Measurements from ENCODE around the gene SLC35B4.

The SLC35B4 gene

DNA sequence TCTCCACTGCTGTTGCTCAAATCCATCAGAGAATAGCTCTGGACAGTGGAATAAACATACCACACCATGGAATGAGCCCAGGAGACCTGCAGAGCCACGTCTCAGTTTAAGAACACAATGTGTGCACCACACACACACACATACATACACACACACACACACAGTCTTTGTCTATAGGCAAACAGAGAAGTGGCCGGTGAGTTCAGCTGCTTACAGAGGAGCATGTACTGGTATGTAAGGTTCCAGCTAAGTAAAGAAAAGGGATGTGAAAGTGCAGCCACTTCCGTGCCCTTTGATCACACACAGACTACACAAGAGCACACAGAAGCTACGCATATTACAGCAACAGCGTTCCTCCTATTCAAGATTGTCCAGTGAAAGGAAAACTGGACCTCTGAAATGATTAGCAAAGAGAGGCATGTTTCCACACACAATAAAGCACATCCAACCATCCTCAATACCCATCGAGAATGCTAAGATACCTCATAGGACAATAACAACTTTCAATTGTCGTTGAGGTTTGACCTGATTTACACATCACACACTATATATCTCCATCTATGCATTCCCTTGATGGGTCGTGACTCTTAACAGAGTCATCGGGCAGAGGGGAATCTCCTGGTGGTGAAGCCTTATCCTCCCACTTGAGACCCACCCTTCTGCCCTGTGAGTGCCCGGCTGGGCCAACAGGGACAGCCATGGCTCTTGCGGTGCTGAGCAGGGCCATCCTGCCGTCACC, 23.6 kb downstream of the SLC35B4 start:
- Histone ChIP-seq H3K27me3 (ENCODE audit: control insufficient read depth, insufficient read depth, low read length) (no peaks in the 10 kb centered on the region), H3K4me3 (ENCODE audit: low read depth, low read length) (no peak overlapping the region), H3K27ac (ENCODE audit: low read depth, low read length) (no peak overlapping the region), H3K9me3 (ENCODE audit: control insufficient read depth, insufficient read depth, low read depth, low read length) (no peaks in the 10 kb centered on the region), H3K36me3 (ENCODE audit: control insufficient read depth, insufficient read depth, low read length) (peaks cover 39% of the 10 kb centered on the region), H3K9ac (ENCODE audit: low read length) (no peak overlapping the region), H3K4me1 (ENCODE audit: control insufficient read depth, insufficient read depth, low read length) (peaks cover 7% of the 10 kb centered on the region; the same call in 1 of the 2 replicates)

DNA sequence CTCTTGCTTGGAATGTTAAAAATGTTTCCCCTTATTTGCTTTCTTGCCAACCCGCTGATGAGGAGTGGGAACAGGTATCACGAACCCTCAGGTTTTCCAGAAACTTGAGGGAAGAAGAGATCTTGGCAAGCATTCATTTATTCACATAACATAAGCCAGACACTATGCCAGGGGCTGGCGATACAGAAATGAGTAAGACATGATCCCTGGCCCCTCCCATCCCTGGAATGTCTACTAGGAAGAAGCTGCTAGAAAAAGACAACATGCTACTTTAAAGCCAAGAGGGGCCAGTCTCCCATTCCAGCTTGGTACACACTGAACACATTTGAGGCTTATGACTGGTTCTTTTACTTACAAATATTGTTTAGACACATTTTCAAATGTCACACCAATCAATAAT, 26.4 kb downstream of the SLC35B4 start:
- peaks cover 7% of the 10 kb centered on the region; the same call in 1 of the 2 replicates for H3K4me1 ChIP-seq (ENCODE audit: control insufficient read depth, insufficient read depth, low read length)
- H3K9ac ChIP-seq (ENCODE audit: low read length): no peak overlapping the region

DNA sequence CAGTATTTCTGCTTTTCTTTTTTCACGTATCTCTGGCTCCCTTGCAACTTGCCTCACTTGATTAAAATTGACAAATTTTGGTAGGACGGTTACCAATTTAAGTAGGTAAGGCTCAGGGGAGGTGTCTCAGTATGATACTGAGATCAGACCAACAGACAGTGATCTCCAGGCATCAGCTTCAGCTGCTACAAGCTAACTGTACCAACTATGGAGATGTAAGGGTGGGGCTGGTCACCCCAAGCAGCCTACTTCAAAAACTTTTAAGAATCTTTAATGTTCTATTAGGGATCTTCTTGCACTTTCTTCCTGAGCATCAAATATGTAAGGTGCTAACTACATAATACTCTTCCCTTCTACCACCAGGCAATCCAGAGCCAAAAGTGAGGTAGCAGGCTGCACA, 26.9 kb downstream of the SLC35B4 start:
- Histone ChIP-seq H3K4me3 (ENCODE audit: low read depth, low read length) (no peak overlapping the region), H3K9me3 (ENCODE audit: control insufficient read depth, insufficient read depth, low read depth, low read length) (no peaks in the 10 kb centered on the region), H3K4me1 (ENCODE audit: control insufficient read depth, insufficient read depth, low read length) (peaks cover 7% of the 10 kb centered on the region; the same call in 1 of the 2 replicates), H3K36me3 (ENCODE audit: control insufficient read depth, insufficient read depth, low read length) (peaks cover 18% of the 10 kb centered on the region), H3K9ac (ENCODE audit: low read length) (no peak overlapping the region), H3K27ac (ENCODE audit: low read depth, low read length) (no peak overlapping the region), H3K27me3 (ENCODE audit: control insufficient read depth, insufficient read depth, low read length) (no peaks in the 10 kb centered on the region)

More for the DNA sequence above, 26.4 kb downstream of the SLC35B4 start:
- Histone ChIP-seq H3K36me3 (ENCODE audit: control insufficient read depth, insufficient read depth, low read length) (peaks cover 22% of the 10 kb centered on the region), H3K4me3 (ENCODE audit: low read depth, low read length) (no peak overlapping the region), H3K27ac (ENCODE audit: low read depth, low read length) (no peak overlapping the region), H3K9me3 (ENCODE audit: control insufficient read depth, insufficient read depth, low read depth, low read length) (no peaks in the 10 kb centered on the region), H3K27me3 (ENCODE audit: control insufficient read depth, insufficient read depth, low read length) (no peaks in the 10 kb centered on the region)

DNA sequence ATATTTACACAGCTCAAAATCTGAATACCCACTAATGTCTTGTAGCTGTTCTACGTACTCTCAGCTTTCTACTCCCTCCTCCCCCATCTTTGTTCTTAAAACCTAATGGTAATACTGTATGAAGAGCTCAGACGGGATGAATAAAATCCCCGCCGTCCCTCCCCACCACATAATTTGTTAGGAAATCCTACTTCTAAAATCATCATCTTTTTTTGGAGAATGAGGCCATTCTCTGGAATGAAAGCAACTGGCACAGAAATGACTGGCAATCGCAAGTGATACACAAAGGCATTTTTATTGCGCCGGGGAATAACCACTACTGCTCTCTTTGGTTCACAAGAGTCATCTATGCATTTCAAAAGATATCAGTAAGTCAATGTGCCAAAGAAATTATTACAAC, 27.3 kb downstream of the SLC35B4 start:
- Histone ChIP-seq H3K9me3 (ENCODE audit: control insufficient read depth, insufficient read depth, low read depth, low read length) (no peaks in the 10 kb centered on the region), H3K4me3 (ENCODE audit: low read depth, low read length) (no peak overlapping the region), H3K36me3 (ENCODE audit: control insufficient read depth, insufficient read depth, low read length) (peaks cover 14% of the 10 kb centered on the region), H3K27me3 (ENCODE audit: control insufficient read depth, insufficient read depth, low read length) (no peaks in the 10 kb centered on the region), H3K27ac (ENCODE audit: low read depth, low read length) (no peak overlapping the region), H3K4me1 (ENCODE audit: control insufficient read depth, insufficient read depth, low read length) (peaks cover 7% of the 10 kb centered on the region; the same call in 1 of the 2 replicates), H3K9ac (ENCODE audit: low read length) (no peak overlapping the region)

DNA sequence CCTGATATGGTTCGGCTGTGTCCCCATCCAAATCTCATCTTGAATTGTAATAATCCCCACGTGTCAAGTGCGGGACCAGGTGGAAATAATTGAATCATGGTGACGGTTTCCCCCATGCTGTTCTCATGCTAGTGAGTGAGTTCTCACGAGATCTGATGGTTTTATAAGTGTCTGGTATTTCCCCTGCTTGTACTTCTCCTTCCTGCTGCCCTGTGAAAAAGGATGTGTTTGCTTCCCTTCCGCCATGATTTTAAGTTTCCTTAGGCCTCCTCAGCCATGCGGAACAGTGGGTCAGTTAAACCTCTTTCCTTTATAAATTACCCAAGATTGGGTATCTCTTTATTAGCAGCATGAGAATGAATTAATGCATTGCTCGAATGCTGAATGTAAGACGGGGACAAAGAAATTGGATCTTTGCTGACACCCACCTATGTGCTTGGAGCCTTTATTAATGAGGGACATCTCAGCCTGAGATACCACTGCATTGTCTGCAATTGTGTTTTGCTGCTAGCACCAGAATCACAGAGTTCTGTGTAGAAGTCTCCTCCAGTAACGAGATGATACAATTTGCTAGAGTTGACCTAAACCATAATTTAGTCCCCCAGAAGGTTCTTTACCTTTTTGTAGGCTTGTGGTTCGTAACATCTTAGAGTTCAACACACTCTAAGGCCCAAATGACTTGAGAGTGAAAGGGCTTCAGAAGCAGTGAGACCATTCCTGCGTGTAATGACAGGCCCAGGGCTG, 28.6 kb downstream of the SLC35B4 start:
- peaks cover 4% of the 10 kb centered on the region for H3K36me3 ChIP-seq (ENCODE audit: control insufficient read depth, insufficient read depth, low read length)
- H3K4me1 ChIP-seq (ENCODE audit: control insufficient read depth, insufficient read depth, low read length): peaks cover 7% of the 10 kb centered on the region; the same call in 1 of the 2 replicates
- no peak overlapping the region for H3K4me3 ChIP-seq (ENCODE audit: low read depth, low read length)
- no peak overlapping the region for H3K27ac ChIP-seq (ENCODE audit: low read depth, low read length)
- H3K9ac ChIP-seq (ENCODE audit: low read length): no peak overlapping the region
- no peaks in the 10 kb centered on the region for H3K9me3 ChIP-seq (ENCODE audit: control insufficient read depth, insufficient read depth, low read depth, low read length)
- H3K27me3 ChIP-seq (ENCODE audit: control insufficient read depth, insufficient read depth, low read length): no peaks in the 10 kb centered on the region

DNA sequence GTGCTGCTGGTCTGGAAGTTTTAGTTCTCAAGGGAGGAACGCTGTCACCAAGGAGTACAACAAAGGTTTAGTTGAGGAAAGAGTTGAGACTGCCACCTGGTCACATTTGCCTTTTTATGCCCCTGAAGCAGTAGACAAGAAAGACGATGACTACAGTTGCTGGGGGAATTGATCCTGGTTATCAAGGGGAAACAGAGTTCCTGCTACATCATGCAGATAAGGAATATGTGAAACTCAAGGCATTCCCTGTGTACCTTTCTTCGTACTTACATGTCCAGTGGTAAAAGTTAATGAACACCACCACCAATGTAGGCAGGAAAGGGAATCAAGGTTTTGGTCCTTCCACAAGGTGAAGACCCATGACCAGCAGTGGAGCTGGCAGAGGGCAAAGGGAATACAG, 31.8 kb downstream of the SLC35B4 start:
- peaks cover 7% of the 10 kb centered on the region; the same call in 1 of the 2 replicates for H3K4me1 ChIP-seq (ENCODE audit: control insufficient read depth, insufficient read depth, low read length)
- no peaks in the 10 kb centered on the region for H3K27me3 ChIP-seq (ENCODE audit: control insufficient read depth, insufficient read depth, low read length)
- no peak overlapping the region for H3K4me3 ChIP-seq (ENCODE audit: low read depth, low read length)
- H3K9ac ChIP-seq (ENCODE audit: low read length): no peak overlapping the region
- H3K9me3 ChIP-seq (ENCODE audit: control insufficient read depth, insufficient read depth, low read depth, low read length): no peaks in the 10 kb centered on the region
- no peak overlapping the region for H3K27ac ChIP-seq (ENCODE audit: low read depth, low read length)
- no peaks in the 10 kb centered on the region for H3K36me3 ChIP-seq (ENCODE audit: control insufficient read depth, insufficient read depth, low read length)

DNA sequence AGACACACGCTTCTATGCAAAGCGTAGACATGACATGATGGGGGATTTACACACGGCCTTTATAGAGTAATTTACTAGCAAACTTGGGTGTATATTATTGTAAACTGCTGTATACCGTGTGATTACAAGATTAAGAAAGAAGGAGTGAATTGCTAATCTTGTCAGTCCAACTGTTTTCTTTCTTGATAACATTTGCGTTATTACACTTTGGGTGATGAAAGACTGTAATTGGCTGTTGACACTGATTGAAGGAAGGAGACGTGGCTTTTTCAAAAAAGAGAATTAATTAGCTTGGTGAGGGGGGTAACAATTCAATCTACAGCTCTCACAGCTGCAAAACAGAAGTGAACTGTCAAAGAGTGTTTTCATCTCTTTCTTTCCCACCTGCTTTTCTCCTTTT, 32.7 kb downstream of the SLC35B4 start:
- Histone ChIP-seq H3K4me3 (ENCODE audit: low read depth, low read length) (no peak overlapping the region), H3K36me3 (ENCODE audit: control insufficient read depth, insufficient read depth, low read length) (no peaks in the 10 kb centered on the region), H3K27me3 (ENCODE audit: control insufficient read depth, insufficient read depth, low read length) (no peaks in the 10 kb centered on the region), H3K4me1 (ENCODE audit: control insufficient read depth, insufficient read depth, low read length) (peaks cover 7% of the 10 kb centered on the region; the same call in 1 of the 2 replicates), H3K27ac (ENCODE audit: low read depth, low read length) (no peak overlapping the region), H3K9ac (ENCODE audit: low read length) (no peak overlapping the region), H3K9me3 (ENCODE audit: control insufficient read depth, insufficient read depth, low read depth, low read length) (no peaks in the 10 kb centered on the region)

DNA sequence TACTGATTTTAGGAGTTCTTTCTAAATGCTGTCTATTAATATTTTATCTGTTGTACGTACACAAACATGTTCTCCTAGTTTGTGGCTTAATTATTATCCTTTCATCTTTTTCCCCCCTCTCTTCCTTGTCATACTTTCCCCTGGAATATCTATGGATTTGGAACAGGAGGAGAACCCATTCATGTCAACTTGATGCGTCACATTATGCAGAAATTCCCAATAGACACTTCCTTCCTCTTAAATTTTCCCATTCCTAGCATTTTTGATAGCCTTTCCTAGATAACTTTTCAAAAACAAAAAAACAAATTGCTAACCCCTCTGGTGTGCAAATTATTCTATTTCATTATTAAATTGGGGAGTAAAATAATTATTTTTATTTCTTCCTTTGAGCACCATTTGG, 36.2 kb downstream of the SLC35B4 start:
- H3K9ac ChIP-seq (ENCODE audit: low read length): no peak overlapping the region

DNA sequence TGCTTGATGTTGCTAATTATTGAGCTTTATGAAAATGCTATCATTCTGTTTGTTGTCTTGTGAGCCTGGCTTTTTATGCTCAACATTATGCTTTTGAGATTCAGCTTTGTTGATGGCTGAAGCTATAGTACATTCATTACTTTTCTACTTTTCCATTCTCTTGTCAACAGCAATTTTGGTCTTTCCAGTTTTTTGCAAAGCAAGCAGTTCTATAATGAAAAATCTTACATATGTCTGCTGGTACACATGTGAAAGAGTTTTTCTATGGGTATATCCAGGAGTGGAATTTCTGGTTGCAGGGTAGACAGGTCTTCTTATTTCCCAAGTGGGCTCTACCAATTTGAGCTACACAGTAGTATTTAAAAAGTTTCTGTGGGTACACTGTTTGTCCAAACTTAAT, 36.8 kb downstream of the SLC35B4 start:
- peaks cover 6% of the 10 kb centered on the region; the same call in 1 of the 2 replicates for H3K4me1 ChIP-seq (ENCODE audit: control insufficient read depth, insufficient read depth, low read length)
- H3K9me3 ChIP-seq (ENCODE audit: control insufficient read depth, insufficient read depth, low read depth, low read length): no peaks in the 10 kb centered on the region
- H3K36me3 ChIP-seq (ENCODE audit: control insufficient read depth, insufficient read depth, low read length): no peaks in the 10 kb centered on the region
- H3K4me3 ChIP-seq (ENCODE audit: low read depth, low read length): no peak overlapping the region
- no peaks in the 10 kb centered on the region for H3K27me3 ChIP-seq (ENCODE audit: control insufficient read depth, insufficient read depth, low read length)
- H3K27ac ChIP-seq (ENCODE audit: low read depth, low read length): no peak overlapping the region
- no peak overlapping the region for H3K9ac ChIP-seq (ENCODE audit: low read length)

More for the DNA sequence above, 36.2 kb downstream of the SLC35B4 start:
- H3K36me3 ChIP-seq (ENCODE audit: control insufficient read depth, insufficient read depth, low read length): no peaks in the 10 kb centered on the region
- H3K27ac ChIP-seq (ENCODE audit: low read depth, low read length): no peak overlapping the region
- no peaks in the 10 kb centered on the region for H3K9me3 ChIP-seq (ENCODE audit: control insufficient read depth, insufficient read depth, low read depth, low read length)
- H3K27me3 ChIP-seq (ENCODE audit: control insufficient read depth, insufficient read depth, low read length): no peaks in the 10 kb centered on the region
- no peak overlapping the region for H3K4me3 ChIP-seq (ENCODE audit: low read depth, low read length)
- H3K4me1 ChIP-seq (ENCODE audit: control insufficient read depth, insufficient read depth, low read length): peaks cover 6% of the 10 kb centered on the region; the same call in 1 of the 2 replicates

DNA sequence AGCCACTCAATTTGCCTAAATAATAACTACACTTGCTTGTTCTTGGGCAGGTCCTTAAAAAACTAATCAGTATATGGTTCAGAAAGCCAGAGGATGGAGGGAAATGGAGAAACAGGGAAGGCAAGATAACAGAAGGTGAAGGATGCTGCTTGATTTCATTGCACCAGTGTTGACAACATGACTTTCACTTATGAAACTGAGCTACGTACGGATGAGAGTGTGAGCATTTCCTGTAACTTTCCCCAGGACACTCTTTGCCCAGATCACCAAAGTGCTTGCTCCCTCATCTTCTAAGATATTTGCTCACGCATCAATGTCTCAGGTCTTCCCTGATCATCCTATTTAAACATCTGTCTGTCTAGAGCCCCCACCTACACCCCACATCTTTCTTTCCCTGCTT, 37.4 kb downstream of the SLC35B4 start:
- H3K9ac ChIP-seq (ENCODE audit: low read length): no peak overlapping the region
- no peaks in the 10 kb centered on the region for H3K36me3 ChIP-seq (ENCODE audit: control insufficient read depth, insufficient read depth, low read length)
- no peak overlapping the region for H3K4me3 ChIP-seq (ENCODE audit: low read depth, low read length)
- H3K4me1 ChIP-seq (ENCODE audit: control insufficient read depth, insufficient read depth, low read length): peaks cover 6% of the 10 kb centered on the region; the same call in 1 of the 2 replicates
- no peaks in the 10 kb centered on the region for H3K9me3 ChIP-seq (ENCODE audit: control insufficient read depth, insufficient read depth, low read depth, low read length)
- H3K27ac ChIP-seq (ENCODE audit: low read depth, low read length): no peak overlapping the region
- H3K27me3 ChIP-seq (ENCODE audit: control insufficient read depth, insufficient read depth, low read length): no peaks in the 10 kb centered on the region

DNA sequence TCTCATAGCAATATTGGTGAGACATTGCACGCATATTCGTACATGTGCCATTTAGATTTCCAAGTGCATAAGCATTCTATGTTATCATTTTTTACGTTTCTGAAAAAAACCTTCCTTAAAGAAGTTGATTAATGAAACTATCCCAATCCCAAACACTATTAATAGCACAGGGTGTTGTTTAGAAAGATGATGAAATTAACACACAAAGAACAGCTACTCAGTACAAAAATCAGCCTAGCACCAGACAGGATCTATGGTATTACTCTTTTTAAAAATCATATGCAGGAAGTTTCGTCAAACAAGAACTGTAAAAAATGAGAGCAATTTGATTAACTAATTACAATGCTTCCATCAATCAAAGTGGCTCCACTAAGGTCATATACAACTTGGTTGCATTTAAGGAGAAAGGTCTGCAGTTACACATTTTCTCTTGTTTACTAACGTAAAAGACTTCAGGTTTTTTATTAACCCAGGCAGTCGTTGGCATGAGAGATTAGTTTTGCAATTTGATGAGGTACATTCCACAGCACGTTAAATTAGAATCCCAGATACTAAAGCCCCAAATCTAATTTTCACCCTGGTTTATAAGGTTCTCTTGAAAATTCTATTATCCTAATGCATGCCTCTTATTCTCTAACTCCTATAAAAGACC, 38.1 kb downstream of the SLC35B4 start:
- no peak overlapping the region for H3K27ac ChIP-seq (ENCODE audit: low read depth, low read length)
- H3K9me3 ChIP-seq (ENCODE audit: control insufficient read depth, insufficient read depth, low read depth, low read length): no peaks in the 10 kb centered on the region
- no peaks in the 10 kb centered on the region for H3K36me3 ChIP-seq (ENCODE audit: control insufficient read depth, insufficient read depth, low read length)
- peaks cover 6% of the 10 kb centered on the region; the same call in 1 of the 2 replicates for H3K4me1 ChIP-seq (ENCODE audit: control insufficient read depth, insufficient read depth, low read length)
- no peak overlapping the region for H3K9ac ChIP-seq (ENCODE audit: low read length)
- H3K27me3 ChIP-seq (ENCODE audit: control insufficient read depth, insufficient read depth, low read length): no peaks in the 10 kb centered on the region
- no peak overlapping the region for H3K4me3 ChIP-seq (ENCODE audit: low read depth, low read length)

Data from HUES6 (cell line).